G401.6 (cell line): ENCODE measurements around the gene TULP3.

ENCODE experiments used
- FAIRE-seq: peaks from 2 replicates; lab custom pipeline; 2012; peaks lifted over from hg19 to GRCh38; lab: Jason Lieb, UNC

Gene TULP3

DNA sequence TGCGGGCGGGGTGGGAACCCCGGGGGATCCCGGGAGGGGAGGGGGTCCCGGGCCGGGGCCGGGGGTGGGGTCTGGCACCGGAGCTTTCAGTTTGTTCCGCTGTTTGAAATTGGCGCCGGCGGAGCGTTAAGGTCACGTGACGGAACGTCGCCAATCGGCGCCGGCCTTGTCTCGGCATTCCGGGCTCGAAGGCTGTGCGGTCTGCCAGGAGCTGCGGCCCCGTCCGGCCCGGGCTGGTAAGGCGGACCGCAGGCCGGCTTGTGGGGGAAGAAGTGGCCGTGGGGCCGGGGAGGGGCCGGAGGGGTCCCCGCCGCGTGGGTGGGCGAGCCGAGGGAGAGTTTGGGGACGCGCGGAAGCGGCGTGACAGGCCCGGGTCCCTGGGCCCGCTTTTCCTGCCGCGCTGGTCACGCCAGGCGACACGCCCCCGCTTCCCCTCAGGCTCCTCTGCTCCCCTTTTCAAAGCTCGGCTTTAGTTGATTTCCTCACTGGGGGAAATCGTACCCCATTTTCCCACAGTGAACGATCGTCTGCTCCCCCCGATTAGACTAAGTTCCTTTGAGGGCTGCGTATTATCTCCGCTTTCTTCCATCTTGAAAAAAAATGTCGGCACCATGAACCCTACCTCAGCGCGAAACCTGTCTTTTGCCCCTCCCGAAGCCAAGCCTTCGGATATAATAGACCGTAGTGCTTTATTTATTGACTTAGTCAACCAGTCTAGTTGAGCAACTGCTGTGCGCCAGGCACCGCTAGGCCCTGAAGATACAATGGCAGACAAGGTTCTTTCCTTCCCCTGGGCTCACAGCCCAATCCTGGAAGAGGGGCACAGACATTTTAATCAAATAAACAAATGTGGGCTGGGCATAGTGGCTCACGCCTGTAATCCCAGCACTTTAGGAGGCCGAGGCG lies 13.4 kb upstream of the TULP3 start, which contains the start of the genes FOXM1 and RHNO1:
Gene FOXM1, minus strand, starts transcription at position 128 of the 906 bp plus-strand sequence. CDS start 2,696 bp downstream, outside the sequence.
Gene RHNO1, plus strand, starts transcription at position 177 of the 906 bp plus-strand sequence. CDS start 8,144 bp downstream, outside the sequence.
- FAIRE-seq: no peak

DNA sequence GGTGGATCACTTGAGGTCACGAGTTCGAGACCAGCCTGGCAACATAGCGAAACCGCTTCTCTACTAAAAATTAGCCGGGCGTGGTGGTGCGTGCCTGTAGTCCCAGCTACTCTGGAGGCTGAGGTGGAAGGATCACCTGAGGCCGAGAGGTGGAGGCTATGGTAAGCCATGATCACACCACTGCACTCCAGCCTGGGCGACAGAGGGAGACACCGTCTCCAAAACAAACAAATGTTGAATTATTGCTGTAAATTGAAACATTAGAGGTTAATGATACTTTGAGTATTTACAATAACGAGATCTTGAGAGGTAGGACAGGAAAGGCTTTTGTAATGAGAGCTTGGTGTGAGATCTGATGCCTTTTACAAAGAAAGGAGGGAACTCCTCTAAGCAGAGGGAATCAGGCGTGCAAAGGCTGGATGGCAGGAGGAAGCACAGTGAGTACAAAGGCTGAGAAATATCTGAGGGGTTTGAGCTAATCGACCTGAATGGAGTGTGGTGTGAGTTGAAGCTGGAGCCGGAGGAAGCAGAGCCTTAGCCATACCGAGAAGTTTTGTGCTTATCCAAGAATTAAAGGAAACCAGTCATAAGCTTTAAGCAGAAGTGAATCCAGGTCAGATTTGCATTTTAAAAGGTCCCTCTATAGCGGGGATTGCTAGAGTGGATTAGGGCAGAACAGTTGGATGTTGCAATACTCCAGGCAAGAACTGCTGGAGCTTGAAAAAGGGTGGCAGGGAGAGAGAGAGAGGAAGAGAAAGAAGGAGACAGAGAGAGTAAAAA lies 12.5 kb upstream of the TULP3 start:
- no peak for FAIRE-seq

DNA sequence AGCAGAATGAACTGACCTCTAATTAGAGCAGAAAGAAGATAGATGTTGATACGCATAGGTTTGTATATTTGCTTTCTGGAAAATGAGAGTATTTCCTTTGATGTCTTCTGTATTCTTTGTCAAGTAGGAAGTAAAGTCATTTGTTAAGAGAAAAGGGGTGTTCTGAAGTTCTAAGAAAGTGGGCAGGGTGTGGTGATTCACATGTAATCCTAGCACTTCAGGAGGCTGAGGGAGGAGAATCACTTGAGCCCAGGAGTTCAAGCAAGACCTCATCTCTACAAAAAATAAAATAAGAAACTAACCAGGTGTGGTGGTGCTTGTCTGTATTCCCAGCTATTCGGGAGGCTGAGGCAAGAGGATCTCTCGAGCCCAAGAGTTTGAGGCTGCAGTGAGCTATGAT lies 10.8 kb upstream of the TULP3 start:
- no peak for FAIRE-seq

DNA sequence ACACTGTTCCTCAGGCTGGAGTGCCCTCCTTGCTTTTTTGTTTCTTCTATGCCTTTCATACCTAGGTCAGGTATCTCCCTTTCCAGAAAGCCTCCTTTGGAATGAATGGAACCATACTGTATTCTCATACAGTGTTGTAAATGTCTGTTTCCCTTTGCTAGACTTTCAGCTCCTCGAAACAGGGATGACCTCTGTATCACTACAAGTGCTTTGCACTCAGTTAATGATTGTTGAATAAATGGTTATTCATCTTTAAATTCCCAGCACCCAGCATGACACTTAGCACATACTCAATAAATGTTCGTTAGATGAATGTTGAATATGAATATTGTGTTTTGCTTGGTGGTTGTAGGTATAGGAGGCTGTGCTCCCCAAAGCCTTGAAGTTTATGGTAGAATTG lies 5.9 kb upstream of the TULP3 start:
- no peak for FAIRE-seq

DNA sequence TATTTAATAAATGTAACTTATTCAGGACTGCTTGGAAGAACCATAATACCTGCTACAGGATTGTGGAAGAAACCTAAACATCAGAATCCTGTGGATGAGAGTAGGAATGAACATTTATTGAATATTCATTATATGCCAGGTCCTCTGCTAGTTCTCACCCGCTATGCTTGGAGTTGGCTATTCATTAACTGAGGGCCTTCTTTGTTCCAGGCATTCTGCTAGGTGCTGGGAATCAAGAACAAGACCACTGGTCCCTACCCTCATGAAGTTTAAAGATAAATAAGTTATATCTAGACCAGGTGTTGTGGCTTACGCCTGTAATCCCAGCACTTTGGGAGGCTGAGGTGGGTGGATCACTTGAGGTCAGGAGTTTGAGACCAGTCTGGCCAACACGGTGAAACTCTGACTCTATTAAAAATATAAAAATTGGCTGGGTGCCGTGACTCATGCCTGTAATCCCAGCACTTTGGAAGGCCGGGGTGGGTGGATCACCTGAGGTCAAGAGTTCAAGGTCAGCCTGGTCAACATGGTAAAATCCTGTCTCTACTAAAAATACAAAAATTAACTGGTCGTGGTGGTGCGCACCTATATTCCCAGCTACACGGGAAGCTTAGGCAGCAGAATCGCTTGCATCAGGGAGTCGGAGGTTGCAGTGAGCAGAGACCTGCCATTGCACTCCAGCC lies 3.8 kb upstream of the TULP3 start:
- FAIRE-seq: no peak

DNA sequence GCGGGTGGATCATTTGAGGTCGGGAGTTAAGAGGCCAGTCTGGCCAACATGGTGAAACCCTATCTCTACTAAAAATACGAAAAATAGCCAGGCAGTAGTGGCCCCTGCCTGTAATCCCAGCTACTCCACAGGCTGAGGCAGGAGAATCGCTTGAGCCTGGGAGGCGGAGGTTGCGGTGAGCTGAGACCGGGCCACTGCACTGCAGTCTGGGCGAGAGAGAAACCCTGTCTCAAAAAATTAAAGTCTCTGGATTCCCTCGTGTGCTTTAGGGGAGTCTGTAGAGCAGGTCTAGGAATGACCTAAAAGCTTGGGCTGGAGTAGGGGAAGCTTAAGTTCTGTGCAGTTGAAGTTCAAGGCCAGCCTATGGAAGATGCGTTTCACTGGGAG lies 697 bp upstream of the TULP3 start:
- no peak for FAIRE-seq

DNA sequence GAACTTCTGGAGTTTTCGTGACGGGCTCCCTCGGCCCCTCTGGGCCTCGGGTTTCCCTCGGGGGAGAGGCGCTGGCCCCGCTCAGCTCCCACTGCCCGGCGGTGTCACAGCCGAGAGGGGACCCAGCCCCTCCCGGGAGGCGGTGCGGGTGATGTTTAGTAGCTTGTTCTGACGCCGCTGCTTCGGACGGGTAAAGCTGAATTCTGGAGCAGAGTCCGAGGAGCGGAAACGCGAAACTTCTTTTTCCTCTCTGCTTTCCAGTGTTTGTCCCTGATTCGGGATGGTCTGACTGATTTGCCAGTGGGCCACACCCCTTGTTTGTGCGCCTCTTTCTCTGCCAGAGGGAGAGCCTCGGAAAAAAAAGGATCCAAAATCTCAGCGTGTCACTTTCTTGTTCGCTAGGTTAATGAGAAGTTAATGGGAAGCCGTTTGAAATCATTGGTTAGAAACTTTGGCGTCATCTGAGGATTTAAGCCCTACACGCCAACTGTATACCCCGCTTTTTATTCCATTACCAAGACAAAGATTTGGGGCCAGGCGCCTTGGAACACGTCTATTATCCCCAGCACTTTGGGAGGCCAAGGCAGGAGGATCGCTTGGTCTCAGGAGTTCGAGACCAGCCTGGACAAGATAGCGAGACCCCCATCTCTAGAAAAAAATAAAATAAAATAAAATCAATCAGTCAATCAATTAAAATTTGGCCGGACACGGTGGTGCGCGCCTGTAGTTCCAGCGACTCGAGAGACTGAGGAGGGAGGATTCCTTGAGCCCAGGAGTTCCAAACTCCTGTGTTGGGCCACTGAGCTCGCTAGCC lies 756 bp downstream of the TULP3 start:
- FAIRE-seq: no peak

DNA sequence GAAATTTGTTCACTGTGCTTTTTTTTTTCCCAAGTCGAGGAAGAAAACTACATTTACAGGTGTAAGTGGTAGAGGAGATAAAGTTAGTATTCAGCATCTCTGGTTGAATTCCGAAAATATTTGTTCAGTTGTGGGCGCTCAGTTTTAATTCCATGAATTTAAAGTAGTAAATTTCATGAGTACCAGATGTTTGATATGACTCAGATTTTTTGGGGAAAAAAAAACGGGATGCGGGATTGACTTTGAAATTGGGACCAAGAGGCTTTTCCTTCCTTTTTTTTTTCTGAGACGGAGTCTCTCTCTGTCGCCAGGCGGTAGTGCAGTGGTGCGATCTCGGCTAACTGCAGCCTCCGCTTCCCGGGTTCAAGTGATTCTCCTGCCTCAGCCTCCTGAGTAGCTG lies 1.6 kb downstream of the TULP3 start:
- no peak for FAIRE-seq

DNA sequence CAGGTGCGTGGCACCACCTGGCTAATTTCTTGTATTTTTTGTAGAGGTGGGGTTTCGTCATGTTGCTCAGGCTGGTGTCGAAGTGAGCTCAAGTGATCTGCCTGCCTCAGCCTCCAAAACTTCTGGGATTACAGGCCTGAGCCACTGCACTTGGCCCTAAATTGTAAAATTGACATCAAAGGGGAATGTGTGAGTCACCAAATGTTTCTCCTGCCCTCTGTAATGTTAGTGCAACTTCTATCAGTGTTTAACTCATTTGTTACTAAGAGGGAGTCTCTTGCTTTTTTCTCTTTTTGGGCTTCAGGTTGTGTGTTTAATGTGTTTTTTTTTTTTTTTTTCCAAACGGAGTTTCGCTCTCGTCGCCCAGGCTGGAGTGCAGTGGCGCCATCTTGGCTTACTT lies 2.3 kb downstream of the TULP3 start:
- FAIRE-seq: no peak

DNA sequence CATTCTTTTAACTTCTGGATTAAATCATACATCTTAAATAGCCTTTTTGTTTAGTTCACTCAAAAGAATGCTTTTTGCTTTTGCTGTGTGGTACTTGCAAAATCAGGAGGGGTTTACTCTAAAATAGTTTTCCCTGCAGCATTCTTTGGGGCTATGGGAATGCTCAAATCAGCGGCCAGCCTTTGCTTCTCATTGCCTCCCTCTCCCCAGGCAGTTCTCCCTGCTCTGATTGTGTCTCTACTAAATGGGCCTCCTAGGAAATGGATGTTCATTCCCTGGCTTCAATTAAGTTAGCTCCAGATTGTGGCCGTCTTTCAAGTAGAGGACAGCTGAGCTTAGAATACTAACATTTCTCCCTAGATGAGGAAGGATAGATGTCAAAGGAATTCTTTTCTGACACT lies 4.4 kb downstream of the TULP3 start:
- no peak for FAIRE-seq

DNA sequence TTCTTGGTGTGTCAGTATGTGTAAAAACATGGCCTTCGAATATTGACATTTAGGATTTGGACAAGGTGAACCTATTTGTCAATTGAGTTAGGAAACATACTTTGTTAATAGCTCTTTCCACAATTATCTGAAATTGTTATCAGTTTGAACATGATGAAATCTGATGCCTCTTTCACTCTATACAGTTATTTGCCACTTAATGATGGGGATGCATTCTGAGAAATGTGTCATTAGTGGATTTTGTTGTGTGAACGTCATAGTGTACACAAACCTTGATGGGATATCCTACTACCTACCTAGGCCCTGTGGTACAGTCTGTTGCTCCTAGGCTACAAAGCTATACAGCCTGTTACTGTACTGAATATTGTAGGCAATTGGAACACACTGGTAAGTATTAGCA lies 4.8 kb downstream of the TULP3 start:
- no peak for FAIRE-seq

DNA sequence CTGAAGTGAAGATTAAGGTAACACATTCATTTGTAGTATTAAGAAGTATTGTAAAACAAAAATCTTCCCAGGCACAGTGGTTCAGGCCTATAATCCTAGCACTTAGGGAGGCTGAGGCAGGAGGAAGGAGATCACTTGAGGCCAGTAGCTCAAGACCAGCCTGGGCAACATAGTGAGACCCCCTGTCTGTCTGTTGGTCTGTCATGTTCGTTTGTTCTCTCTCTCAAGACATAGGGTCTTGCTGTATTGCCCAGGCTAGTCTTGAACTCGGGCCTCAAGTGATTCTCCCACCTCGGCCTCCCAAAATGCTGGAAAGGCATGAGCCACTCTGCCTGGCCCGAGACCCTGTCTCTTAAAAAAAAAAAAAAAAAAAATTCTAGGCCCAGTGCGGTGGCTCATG lies 6.7 kb downstream of the TULP3 start:
- no peak for FAIRE-seq

DNA sequence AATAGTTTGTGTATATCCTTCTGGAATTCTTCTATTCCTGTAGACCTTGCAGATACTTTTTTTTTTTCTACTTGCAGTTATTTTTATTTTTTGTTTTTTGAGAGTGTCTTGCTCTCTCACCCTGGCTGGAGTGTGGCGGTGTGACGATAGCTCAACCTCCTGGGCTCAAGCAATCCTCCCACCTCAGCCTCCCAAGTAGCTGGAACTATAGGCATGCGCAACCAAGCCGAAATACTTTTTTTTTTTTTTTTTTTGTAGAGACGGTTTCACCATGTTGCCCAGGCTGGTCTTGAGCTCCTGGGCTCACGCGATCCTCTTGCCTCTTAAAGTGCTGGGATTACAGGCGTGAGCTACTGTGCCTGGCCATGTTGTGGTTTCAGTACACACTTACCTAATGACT lies 10.0 kb downstream of the TULP3 start:
- FAIRE-seq: no peak

DNA sequence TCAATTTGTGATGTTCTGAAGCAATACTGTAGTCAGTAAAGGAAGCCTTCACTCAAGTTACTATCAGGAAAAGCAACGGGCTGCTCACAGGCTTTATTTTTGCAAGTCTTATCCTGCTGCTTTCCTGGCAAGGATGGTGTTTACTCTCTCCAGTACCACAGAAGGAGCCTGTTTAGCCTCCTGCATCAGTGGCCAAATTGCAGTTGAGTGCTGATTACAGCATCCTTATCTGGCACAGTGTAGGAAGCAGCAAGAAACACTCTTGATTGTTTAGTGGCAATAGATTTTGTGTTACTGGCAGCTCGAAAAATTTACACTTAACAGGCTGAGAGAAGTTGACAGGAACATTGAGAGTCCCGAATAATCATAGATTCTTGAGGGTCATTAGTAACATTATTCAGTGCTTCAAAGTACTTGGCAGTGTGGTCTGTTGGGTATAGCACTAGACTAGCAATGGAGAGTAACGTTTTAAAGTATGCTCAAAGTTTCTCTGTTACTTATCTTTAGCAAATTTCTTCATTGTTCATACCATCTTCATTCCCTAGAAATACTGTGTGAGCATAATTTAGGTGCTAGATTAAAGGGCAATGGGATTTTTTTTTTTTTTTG lies 11.7 kb downstream of the TULP3 start:
- FAIRE-seq: no peak

DNA sequence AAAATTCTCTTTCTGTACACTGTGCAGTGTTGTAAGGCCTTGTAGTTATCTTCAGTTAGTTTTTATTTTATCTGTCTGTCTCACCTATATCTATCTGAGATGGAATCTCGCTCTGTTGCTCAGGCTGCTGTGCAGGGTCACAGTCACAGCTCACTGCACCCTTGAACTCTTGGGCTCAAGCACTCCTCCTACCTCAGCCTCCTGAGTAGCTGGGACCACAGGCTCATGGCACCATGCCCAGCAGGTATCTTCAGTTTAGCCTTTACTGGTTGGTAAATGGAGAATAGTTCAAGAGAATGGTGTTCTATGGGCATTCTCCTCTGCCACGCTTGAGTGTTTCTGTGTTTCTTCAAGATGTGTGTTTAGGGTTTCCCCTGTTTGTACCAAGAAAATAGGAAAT lies 13.6 kb downstream of the TULP3 start:
- FAIRE-seq: no peak

DNA sequence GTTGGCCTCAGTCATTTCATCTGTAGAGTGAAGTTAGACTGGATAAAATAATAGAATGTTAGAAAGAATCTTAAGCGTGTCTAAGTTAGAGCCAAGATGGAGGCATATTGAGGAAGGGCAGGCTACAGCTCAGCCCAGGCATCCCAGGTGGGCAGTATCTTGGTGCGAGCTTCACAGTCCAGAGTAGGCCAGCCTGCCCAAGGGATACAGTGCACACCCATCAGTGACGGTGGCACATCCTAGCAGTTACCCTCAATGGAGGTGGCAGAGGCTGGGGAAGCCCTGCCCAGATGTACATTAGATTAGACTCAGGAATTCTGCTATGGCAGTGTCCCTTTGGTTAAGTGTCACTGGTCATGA lies 21.5 kb downstream of the TULP3 start:
- no peak for FAIRE-seq

DNA sequence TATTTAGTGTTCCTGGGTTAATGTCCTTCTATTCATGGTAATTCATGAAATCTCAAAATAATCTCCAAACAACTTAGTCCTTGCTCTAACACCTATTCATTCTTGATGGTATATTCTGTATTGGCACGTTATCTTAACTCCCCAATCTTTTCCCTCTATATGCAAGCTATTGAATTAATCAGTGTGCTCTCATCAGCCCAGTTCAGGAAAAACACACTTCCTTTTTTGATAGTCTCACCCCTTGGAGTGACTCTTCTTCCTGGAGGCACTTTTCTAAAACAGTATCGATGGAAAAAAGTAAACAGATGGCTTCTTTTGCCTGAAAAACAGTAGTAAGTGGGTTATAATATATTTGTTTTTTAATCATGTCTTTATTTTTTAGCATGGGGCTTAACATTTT lies 28.6 kb downstream of the TULP3 start:
- no peak for FAIRE-seq

DNA sequence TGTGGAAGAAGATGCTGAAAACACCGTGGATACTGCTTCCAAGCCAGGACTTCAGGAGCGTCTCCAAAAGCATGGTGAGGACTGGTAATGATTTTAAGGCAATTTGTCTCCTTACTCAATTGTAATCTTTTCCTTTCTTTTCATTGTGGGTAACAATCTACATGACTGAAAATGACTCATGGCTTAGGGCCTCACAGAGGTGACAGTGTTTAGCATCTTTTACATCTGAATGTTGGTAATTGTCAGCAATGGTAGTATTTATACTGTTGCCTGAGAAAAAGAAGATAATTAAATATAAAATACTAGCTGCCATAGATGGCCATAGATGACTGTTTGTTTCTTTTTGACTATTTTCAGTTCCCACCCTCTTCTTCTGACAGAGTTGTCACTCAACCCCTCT lies 31.6 kb downstream of the TULP3 start:
- FAIRE-seq: no peak

DNA sequence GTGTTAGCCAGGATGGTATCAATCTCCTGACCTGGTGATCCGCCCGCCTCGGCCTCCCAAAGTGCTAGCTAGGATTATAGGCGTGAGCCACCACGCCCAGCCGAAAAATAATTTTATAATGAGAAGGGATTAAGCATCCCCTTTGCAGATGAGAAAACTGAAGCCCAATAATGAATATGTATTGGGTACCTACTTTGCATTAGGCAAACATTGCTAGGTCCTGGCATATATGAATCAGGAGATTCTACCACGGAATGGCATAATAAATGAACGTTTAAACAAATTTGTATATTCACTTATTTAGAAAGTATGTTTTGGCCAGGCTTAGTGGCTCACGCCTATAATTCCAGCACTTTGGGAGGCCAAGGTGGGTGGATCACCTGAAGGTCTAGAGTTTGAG lies 32.4 kb downstream of the TULP3 start:
- no peak for FAIRE-seq

DNA sequence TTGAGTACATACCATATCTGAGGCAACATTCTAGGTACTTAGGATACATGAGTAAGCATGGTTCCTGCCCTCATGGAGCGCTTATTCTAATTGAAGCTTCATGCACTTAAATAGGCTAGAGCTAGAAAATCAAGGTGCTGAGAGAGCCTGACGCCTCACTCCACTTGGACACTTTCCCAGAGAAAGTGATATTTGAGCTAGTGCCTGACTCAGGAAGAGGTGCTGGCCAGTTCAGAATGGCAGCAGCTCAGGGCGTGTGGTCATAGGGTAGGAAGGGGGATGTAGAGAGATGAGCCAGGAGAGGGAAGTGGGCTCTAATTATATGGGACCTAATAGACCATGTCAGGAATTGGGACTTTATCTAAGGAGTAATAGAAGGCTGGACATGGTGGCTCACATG lies 33.3 kb downstream of the TULP3 start:
- FAIRE-seq: no peak

DNA sequence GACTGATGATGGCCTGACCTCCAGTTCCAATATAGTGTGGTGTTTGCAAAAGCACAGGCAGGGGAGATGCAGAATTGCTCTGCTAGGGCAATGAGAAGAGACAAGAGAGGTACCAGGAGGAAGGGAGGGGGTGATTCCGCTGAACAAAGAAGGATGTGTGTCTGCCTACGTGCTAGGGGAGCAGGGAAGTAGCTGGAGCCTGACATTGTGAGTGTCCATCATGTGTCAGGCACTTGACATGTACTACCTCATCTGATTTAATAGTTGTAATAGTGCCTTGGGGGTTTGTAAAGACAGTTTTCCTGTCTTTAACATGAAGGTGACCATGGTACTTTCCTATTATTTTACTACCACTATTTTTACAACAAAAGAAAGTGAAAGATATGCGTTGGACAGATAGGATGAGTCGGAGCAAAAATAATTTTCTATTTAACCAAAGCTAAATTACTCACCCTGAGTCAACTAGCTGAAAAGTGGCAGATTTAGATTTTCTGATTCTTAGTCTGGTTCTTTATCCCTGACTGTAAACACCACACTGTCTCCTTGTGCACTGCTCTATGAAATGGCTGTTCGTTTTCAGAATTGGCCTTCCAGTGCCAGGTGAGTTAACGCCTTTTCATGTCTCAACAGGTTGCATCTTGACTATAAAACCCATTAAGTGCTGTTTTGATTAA lies 34.8 kb downstream of the TULP3 start:
- FAIRE-seq: no peak
